SW 1271 (cell line): ENCODE data around the gene ISM1.

Experiments used
- DNase-seq, 2 experiments: peaks; one replicate each; lab custom pipeline; 2025; lab: John Stamatoyannopoulos, UW

Gene ISM1

DNA sequence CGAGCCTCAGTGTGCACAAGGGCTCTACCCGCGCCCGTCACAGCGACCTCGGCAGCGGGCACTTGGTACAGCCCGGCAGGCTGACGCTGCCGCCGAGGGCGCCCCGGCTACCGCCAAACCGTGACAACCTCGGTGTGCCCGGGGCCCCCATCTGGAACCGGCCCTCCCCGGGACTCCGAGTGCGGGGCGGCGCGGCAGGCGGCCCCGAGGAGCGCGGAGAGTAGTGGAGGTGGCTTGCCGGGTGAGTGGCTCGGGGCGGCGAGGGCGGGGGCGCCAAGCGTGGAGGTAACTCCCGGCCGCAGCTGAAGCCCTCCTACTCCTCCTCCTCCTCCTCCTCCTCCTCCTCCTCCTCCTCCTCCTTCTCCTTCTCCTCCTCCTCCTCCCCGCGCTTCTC is at the start of gene ISM1:
ISM1 (plus strand) TSS at position 371 of the 394 bp plus-strand sequence. CDS start 503 bp downstream, outside the sequence.
- no peak for DNase-seq

DNA sequence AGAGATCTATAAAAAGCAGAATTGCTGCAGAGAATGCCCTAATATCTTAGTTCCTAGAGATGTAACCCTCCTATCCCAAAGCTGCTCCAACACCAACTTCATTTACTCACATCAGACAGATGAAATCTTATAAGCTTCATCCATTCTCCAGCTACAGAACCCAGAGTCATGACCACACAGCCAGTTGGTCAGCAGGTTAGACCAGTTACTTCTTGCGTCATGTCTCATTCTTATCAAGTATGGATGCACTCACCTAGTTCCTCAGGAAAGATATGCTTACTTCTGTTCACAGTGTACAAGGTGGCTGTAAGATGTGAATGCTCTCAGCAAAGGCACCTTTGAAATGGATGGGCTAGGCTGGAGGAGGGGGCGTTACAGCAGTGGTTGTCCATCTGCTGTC is 47.9 kb upstream of the ISM1 start:
- no peak for DNase-seq

DNA sequence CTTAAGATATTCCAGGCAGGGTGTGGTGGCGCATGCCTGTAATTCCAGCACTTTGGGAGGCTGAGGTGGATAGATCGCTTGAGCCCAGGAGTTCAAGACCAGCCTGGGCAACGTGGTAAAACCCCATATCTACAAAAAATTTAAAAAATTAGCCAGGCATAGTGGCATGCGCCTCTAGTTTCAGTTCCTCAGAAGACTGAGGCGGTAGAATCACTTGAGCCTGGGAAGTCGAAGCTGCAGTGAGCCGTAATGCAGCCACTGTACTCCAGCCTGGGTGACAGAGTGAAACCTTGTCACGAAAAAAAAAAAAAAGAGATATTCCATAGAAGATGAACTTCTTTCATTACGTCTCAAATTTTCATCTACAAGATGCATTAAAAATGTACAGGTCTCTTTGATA is 46.7 kb upstream of the ISM1 start:
- DNase-seq: no peak

DNA sequence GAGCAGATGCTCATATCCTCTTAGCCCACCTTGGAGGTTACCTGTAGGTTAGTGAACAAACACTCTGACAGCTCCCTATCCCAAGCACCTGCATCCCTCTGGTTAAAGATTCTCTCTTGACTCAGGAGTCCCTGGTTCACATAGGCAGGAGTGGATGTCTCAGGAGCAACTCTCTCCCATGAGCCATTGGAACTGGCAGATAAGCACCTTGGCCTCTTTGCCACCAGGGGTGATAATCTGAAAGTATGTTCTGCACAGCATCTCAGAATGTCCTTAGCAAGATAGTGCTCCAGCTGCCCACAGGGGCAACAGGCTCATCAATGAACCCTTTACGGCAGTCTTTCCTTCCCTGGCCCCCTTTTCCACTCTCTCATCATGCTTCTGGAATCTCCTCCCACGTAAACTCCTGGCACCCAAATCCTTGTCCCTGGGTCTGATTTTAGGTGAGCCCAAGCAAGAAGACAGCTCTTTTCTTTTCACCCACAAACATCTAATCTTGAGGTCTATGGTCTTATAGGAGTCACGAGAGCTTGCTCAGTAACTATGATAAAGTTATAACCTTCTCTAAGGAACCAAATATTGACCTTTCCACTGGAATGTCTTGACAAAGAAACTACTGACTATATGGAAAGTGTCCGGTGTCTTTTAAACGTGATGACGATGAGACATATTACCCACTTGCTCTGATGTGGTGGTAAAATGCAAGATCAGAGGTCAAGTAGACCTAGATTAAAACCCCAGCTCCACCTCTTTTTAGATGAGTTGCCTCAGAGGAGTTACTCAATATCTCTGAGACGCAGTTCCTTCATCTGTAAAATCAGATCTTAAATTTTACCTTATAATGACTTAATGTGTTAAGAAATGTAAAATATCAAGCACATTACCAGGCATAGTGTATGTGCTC is 39.8 kb upstream of the ISM1 start:
- no peak for DNase-seq

DNA sequence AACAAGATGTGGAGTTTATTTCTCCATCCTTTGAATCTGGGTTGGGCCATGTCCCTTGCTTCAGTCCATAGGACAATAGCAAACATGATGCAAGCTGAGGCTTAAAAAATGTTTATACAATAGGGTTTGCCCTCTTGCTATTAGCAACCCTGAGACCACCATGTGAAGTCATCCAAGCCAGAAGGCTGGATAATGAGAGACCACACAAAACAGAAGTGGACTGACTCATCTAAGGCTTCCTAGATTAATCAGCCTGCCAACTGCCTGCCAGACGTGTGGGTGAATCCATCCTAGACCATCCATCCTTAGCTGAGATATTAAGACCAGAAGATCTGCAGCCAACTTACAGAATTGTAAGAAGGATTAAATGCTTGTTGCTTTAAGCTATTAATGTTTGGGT is 38.1 kb upstream of the ISM1 start:
- DNase-seq: no peak

DNA sequence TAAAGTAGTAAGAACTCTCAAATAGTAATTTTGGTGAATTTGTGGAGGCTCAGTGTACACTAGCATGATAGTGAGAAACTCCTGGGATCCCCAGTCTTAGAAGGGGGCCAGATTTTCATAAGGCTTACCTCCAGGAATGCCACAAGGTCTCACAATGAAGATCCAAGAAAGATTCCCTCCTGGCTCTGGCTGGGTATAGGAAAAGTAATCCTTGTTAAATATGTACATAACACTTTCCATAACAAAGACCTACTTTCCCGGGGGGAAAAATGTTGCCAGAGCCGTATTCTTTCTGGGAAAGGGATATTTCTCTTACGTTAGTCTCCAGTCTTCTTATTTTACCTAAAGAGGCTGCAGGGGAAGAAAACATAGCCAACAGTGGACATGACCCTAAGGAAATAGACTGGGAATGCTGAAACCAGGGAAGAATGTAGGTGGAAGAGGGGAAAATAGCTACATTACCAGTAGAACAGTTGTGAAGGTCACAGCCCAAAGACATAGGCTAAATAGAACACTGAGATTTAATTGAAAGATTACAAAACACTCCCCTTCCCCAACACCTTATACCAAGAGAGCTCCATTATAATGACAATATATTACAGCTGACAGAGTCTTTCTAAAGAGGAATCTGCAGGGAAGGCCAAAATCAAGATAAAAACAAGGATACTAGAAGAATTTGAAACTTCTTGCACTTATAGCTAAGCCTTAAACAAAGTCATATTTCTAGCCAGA is 34.9 kb upstream of the ISM1 start:
- no peak for DNase-seq

DNA sequence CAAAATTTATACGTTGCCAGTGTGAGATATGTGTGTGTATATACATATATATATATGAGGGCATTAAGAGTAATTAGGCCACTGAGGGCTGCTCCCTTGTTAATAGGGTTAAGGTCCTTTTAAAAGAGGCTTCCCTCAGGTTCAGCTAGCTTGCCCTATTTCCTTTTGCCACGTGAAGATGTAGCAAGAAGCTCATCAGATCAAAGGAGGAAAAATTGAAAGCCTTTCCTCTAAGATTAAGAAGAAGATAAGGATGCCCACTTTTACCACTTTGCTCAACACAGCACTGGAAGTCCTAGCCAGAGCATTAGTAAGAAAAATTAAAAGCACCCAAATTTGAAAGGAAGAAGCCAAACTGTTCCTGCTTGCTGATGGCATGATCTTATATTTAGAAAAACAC is 33.2 kb upstream of the ISM1 start:
- no peak for DNase-seq

DNA sequence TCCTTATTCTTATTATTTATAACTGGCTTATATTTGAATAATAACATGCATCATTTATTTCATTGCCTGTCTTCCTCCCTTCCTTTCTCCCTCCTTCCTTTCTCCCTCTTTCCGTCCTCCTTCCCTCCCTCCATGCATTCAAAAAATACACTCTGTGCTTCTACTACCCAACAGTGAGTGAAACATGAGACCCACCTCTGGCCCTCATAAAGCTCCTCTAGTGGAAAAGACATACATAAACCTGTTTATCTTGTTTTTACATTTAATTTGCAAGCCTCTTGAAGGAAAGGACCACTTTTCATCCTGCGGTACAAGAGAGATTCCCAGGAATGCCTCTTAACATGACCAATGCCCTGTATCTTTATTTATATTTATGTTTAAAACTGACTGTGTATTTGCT is 21.8 kb upstream of the ISM1 start:
- DNase-seq: no peak

DNA sequence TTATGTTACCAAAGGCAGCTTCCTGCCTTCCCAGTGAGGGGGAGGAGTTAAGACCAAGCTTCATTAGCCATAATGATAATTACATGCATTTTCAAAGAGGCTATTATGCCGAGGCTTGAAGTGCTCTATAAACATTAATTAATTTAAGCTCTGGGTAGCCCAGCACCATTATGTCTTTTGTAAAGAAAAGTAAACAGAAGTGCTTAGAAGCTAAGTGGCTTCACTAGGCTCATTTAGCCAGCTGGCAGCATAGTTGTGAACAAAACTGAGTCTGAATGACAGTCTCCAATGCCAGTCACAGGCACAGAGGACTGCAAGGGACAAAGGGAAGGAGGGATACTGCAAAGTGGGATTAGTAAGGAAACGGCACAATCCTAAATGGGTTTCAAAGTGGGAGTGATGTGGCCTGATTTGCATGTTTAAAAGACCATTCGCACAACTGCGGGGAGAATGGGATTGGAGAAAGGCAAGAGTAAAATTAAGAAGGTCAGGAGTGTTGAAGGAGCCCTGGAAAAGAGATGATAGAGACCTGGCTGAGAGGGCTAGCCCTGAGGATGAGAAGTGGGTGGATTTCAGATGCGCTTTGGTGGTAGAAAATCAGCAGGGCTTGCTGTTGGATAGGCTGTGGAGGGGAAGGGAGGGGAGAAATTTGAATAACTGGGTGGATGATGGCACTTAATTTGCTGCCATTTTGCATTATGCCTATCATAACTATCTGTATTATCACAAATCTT is 20.1 kb upstream of the ISM1 start:
- no peak for DNase-seq

DNA sequence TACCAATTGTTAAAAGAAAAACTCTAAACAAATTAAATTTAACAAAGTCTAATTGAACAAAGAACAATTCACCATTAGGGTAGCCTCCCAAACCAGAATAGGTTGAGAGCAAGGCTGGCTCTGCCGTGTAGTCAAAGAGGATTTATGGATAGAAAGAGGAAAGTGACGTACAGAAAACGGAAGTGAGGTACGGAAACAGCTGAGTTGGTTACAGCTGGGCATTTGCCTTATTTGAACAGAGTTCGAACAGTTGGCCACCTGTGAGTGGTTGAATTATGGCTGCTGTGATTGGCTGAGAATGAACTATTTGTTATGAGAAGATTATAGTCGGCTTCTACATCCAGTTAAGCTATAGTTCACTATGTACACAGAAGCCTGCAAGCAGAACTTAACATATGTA is 18.5 kb upstream of the ISM1 start:
- DNase-seq: no peak

DNA sequence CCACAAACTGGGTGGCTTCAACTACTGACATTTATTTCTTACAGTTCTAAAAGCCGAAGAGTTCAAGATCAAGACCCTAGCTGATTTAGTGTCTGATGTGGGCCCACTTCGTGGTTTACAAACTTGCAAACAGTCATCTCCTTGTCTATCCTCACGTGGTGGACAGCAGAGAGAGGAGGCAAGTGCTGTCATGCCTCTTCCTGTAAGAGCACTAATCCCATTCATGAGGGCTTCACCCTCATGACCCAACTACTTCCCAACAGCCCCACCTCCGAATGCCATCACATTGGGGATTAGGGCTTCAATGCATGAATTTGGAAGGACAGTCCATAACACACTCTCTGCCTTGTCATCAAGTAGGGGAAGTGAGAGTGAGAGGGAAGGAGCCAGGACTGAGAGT is 15.6 kb upstream of the ISM1 start:
- no peak for DNase-seq

DNA sequence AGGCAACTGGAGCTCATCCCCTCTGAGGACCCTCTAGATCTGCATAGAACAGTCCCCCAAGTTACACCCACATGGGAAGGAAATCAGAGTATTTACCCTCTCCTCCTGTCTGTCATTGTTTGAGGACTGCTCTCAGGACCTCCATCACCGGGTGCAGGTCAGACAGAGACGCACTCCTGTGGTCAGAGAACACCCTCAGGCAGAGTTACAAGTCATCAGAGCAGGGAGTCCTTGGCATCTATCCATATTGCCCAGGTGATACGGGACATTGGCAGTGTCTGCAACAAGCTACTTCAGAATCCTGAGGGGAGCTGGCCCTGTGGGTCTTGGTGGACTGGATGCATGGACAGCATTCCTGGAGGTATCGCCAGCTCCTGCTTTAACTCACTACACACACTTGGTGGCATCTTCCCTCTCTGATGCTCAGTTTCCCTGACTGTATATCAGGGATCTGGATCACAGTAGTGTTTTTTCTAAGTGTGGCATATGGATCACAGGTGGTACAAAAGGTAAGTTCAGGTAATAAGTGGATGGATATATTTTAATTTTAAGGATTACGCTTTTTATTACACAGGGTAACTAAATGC is 15.1 kb upstream of the ISM1 start:
- DNase-seq: no peak

DNA sequence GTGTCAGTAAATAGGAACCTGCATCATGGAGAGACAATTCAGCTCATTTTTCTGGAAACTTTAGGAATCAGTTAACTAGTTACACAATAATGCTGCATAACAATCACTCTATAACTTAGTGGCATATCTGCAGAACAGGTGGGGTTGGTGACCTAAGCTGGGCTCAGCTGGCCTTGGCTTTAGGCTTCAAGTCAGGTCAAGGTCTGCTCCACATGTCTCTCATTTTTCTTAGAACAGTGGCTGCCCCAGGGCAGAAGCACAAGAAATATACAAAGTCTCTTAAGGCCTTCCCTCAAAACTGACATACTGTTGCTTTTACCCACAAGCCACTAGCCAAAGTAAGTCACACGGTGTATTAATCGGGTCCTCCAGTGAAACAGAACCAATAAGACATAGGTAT is 14.1 kb upstream of the ISM1 start:
- no peak for DNase-seq

DNA sequence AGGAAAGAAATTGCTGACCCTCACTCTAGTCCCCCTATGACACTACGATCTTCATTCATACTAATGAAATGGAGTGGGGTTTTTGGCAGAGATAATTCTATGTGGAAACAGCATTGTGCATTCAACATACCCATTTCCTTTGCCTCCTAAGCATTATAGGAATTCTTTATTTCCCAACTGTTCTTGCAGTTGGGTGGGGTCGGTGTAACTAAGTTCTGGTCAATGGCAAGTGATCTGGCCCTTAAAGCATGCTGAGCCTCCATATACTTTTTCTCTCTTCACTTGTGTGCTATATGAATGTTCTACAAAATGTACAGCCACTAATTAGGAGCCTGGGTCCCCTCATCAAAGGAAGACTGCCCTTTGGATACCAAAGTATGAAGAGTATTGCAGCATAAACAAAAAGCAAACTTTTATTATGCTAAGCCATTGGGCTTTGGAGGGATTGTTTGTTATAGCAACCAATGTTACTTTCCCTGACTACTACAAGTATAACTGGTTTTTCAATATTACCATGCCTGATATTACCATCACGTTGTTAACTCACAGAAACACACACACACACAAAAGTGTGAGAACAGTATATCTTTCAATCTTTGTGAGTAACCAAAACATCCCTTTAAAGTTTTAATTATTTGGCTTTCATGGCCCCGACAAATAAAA is 9.0 kb upstream of the ISM1 start:
- no peak for DNase-seq

DNA sequence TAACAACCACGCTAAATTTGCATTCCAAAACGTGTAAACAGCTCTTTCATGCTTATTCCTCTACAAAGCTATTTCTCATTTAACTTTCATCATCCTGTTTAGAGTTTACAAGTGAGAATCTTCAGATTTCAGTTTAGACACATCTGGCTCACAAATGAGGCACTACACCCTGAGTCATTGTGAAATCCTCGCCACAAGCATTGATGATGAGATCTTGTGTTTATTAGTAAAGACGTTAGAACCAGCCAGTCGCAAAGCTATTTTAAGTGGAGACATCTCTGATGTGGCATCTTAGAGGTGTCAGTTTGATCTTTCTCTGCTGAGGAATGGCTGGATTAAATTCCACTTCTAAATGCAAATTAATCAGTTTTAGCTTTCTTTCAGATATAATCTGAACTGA is 8.3 kb upstream of the ISM1 start:
- DNase-seq: no peak

DNA sequence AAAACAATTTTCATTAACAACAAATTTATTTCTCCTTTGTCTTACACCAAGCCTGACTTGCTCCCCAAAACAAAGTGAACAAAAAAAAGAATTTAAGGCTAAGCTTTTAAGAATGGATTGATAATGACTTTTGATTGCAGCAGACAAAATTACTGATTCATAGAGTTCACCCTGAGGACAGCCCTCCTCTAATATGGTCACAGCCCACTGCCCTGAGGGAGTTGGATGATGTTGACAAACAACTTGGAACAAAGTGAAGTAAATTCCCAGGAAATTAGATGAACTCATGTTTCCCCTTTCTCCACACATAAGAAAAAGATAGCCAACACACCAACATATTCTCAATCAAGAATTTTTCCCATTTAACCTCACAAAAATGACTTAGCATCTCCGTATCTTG is 7.7 kb upstream of the ISM1 start:
- no peak for DNase-seq

DNA sequence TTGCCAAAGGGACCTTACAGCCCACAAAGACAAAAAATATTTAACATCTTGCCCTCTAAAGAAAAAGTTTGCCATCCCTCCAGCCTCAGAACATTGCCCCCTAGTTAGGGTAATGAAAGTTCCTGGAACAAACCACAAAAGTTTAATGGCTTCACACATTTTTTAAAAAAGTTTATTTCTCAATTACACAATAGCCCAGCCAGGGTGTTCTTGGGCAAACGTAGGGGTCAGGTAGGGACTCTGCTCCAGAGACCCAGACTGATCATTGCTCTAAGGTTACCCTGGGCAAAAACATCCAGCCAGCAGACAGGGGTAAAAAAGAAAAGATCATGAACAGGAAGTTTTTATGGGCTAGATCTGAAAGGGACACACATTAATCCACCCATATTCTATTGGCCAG is 4.5 kb upstream of the ISM1 start:
- no peak for DNase-seq

DNA sequence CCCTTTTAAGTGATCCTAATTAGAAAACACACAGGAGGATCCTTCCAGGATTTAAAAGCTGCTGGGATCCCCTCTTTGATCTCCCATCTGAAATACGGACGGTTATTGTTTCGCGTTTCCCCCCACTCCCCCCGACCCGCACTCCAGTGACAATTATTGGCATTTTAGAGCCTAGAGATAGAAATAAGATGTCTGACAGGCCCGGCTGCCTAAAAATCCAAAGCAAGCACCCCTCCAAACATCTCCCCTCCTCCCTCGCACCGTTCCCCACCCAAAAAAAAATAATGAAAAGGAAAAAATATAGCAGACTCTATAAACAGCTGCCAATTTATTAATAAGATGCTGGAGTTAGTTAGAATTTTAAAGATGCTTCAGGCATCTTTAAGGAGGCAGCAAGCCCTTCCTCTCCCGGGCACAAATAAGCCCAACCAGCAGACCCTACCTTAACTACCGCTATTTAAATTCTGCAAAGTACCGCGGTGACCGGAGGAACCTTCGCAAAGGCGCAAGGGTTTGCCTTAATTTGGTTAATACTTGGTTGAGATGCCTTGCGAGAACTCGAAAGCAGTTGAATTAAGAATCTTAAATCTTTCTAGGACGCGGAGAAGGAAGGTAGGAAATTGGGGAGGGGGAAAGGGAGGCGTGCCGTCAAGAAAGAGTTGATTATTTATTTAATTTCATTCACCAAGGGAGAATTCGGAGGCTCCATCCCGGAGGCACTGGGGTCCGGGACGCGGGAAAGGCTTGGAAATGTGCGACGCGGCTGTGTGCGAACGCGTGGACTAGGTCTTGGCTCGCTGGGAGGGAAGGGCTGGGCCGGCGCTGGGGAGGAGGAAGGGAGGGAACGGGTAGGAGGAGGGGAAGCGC is 1.5 kb upstream of the ISM1 start:
- DNase-seq: no peak

DNA sequence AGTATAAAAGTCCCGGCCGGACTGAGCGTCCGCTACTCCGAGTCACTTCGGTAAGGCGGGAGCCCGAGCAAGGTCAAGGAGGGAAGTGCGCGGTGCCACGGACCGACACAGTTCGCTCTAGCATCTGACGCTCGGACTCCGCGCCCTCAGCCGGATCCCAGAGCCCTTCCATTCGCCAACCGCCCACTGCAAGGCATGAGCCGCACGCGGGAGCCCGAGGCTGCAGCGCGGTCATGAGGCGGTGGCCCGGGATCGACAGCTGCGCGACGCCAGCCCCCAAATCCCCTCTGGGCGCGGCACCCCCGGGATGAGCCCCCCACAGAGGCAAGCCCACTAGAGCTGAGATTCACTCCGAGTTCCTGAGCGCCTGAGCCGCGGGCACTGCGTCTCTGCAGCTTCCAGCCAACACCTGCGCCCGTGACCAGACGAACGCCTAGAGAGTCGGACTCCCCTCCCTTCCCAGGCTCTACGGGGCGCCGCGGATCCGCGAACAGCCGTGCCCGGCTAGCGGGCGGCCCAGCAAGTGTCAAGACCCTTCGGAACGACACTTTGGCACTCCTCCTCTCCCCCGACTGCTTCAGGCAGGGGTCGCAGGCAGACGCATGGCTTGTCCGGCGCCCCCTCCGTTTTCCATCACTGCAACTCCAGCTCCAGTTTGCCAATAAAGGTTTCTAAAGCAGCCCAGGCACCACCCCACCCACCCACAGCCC is 725 bp upstream of the ISM1 start:
- DNase-seq: no peak

DNA sequence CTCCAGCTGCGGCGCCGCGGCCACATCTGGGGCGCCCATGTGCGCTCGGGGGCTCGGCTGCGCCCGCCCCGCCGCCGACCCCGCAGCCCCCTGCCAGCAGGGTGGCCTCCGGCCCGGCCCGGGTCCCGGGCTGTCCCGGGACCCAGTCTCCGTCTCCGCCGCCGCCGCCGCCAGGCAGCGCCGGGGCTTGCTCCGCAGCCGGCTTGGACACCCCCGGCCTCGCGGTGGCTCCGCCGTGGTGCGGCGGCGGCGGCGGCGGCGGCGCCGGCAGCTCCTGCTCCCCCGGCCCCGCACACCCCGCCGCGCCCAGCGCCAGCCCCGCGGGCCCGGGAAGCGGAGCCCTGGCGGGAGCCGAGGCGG is 219 bp downstream of the ISM1 start:
- DNase-seq: no peak
